ENCODE data around the gene ACTR1B. TPM values are rescaled to one million over a fixed set of nuclear protein-coding genes. Genes with fewer than 3 reads are reported as not detected.

Gene ACTR1B
- total and polyA plus RNA-seq, 9 donors, result 23.0 to 85.2 (median 67.4) TPM

- 93 to 95% (median 93%) methylated on average over 13 of the region's 13 CpGs for WGBS, 3 donors
- intact Hi-C loops (cut with DNase I), result loop anchor here in 1 of 4 donors (10.0 kb wide), 1 partner anchor 1641 kb away; no protein-coding TSS in a partner anchor
- Histone ChIP-seq H3K27ac (no peak overlapping the region), H3K4me1 (ENCODE audit: insufficient read depth) (no peaks in the 10 kb centered on the region), H3K9me3 (no peaks in the 10 kb centered on the region), H3K36me3 (no peaks in the 10 kb centered on the region), H3K27me3 (no peaks in the 10 kb centered on the region), H3K4me3 (no peak overlapping the region)
- DNase-seq, result no peak
- TF ChIP-seq, protein P1, sequence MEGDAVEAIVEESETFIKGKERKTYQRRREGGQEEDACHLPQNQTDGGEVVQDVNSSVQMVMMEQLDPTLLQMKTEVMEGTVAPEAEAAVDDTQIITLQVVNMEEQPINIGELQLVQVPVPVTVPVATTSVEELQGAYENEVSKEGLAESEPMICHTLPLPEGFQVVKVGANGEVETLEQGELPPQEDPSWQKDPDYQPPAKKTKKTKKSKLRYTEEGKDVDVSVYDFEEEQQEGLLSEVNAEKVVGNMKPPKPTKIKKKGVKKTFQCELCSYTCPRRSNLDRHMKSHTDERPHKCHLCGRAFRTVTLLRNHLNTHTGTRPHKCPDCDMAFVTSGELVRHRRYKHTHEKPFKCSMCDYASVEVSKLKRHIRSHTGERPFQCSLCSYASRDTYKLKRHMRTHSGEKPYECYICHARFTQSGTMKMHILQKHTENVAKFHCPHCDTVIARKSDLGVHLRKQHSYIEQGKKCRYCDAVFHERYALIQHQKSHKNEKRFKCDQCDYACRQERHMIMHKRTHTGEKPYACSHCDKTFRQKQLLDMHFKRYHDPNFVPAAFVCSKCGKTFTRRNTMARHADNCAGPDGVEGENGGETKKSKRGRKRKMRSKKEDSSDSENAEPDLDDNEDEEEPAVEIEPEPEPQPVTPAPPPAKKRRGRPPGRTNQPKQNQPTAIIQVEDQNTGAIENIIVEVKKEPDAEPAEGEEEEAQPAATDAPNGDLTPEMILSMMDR (IDR thresholded peaks at IDR 0.05), result no peak
- TF ChIP-seq EP300 (IDR thresholded peaks at IDR 0.05) (no peak), POLR2A (IDR thresholded peaks at IDR 0.05) (no peak)
These were observed 42.3 kb upstream of the ACTR1B start for GRCh38 chr2:97706112-97706511.

GRCh38 chr2:97704989-97705388 lies 41.1 kb upstream of the ACTR1B start:
- no peak for DNase-seq
- no peaks in the 10 kb centered on the region for H3K27me3 ChIP-seq
- no peak overlapping the region for H3K27ac ChIP-seq
- H3K9me3 ChIP-seq, result no peaks in the 10 kb centered on the region
- no peaks in the 10 kb centered on the region for H3K36me3 ChIP-seq
- 84 to 96% (median 87%) methylated on average over 5 of the region's 5 CpGs for WGBS, 3 donors
- H3K4me3 ChIP-seq, result no peak overlapping the region
- no peaks in the 10 kb centered on the region for H3K4me1 ChIP-seq (ENCODE audit: insufficient read depth)
- intact Hi-C loops (cut with DNase I), result loop anchor here in 2 of 4 donors (5.0 to 10.0 kb wide), 2 partner anchors 677 to 1640 kb away; no protein-coding TSS in a partner anchor
- TF ChIP-seq, protein P1 (IDR thresholded peaks at IDR 0.05), result no peak
- no peak for TF ChIP-seq EP300 (IDR thresholded peaks at IDR 0.05)

DNA sequence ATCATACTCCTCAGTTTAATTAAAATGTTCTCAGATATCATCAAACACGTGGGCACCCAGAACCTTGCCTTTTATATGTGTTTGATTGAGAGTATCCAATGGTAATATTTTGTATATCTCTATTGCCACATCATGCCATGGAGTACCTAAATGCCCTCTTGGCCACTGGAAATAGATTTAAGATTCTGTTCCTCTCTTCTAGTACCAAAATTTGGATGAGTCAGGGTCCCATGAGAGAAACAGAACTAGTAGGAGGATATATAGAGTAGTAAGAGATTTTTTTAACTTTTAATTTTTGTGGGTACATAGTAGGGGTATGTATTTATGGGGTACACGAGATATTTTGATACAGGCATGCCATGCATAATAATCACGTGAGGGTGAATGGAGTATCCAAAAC lies 39.9 kb upstream of the ACTR1B start:
- H3K4me1 ChIP-seq (ENCODE audit: insufficient read depth), result no peaks in the 10 kb centered on the region
- no peak for DNase-seq
- H3K36me3 ChIP-seq, result no peaks in the 10 kb centered on the region
- no peaks in the 10 kb centered on the region for H3K27me3 ChIP-seq
- no peak overlapping the region for H3K4me3 ChIP-seq
- intact Hi-C loops (cut with DNase I), result loop anchor here in 2 of 4 donors (5.0 to 10.0 kb wide), 2 partner anchors 679 to 1639 kb away; no protein-coding TSS in a partner anchor
- WGBS, 3 donors, result 80 to 85% (median 81%) methylated on average over 3 of the region's 3 CpGs
- no peak overlapping the region for H3K27ac ChIP-seq
- H3K9me3 ChIP-seq, result no peaks in the 10 kb centered on the region
- TF ChIP-seq, protein P1 (IDR thresholded peaks at IDR 0.05), result no peak
- no peak for TF ChIP-seq EP300 (IDR thresholded peaks at IDR 0.05)

DNA sequence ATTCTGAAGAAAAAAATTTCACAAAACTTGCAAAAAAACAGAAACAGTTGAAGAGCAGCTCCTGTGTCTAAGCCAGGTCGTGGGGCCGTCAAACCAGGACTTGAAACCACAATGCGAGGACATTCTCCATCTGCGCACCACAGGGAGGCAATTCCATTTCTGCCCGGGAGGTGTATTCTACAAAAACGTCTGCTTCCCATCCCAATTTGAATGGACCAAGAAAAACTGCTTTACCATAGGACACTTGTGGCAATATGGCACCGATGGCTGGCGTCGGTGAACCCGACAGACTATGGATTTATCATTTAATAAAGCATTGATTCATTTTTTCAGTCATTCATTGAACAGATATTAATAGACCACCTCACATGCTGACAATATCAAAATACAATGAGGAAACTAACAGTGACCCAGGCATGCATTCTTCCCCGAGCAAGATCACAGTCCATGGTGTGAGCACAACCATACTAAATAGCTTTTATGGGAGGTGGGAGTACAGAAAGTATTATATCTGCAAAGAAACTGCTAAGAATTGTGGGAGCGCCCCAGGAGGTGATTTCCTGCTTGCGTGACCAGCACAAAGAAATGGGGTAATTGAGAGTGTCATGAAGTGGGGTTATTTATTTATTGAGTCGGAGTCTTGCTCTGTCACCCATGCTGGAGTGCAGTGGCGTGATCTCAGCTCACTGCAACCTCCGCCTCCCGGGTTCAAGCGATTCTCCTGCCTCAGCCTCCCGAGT lies 39.1 kb upstream of the ACTR1B start:
- no peak for DNase-seq
- intact Hi-C loops (cut with DNase I), result loop anchor here in 2 of 4 donors (5.0 to 10.0 kb wide), 2 partner anchors 679 to 1638 kb away; no protein-coding TSS in a partner anchor
- Histone ChIP-seq H3K27ac (no peak overlapping the region), H3K27me3 (no peaks in the 10 kb centered on the region), H3K9me3 (no peaks in the 10 kb centered on the region), H3K4me3 (no peak overlapping the region), H3K4me1 (ENCODE audit: insufficient read depth) (no peaks in the 10 kb centered on the region), H3K36me3 (no peaks in the 10 kb centered on the region)
- no peak for TF ChIP-seq EP300 (IDR thresholded peaks at IDR 0.05)
- no peak for TF ChIP-seq POLR2A (IDR thresholded peaks at IDR 0.05)
- TF ChIP-seq, protein P1 (IDR thresholded peaks at IDR 0.05), result no peak
- 88 to 91% (median 90%) methylated on average over 19 of the region's 19 CpGs for WGBS, 3 donors
